ENCODE data around the gene EPHB1. TPM values are rescaled to one million over a fixed set of nuclear protein-coding genes. Genes with fewer than 3 reads are reported as not detected.

Gene EPHB1
- total RNA-seq, 1 experiment from 2014 or later = 0.86 TPM

GRCh38 chr3:135157045-135157740, 362.1 kb downstream of the EPHB1 start:
- TF ChIP-seq MAX (IDR thresholded peaks at IDR 0.05) = no peak
- no peak for TF ChIP-seq POLR2AphosphoS5 (IDR thresholded peaks at IDR 0.05; ENCODE audit: low read depth, low read length)
- no peak for TF ChIP-seq TCF7L2 (IDR thresholded peaks at IDR 0.05; ENCODE audit: borderline replicate concordance, extremely low read depth, insufficient read depth, insufficient read length)
- TF ChIP-seq EZH2 (IDR thresholded peaks at IDR 0.05) = no peak
- TF ChIP-seq FOSL1 (IDR thresholded peaks at IDR 0.05; ENCODE audit: low read depth) = no peak
- TF ChIP-seq ATF3 (IDR thresholded peaks at IDR 0.05) = no peak
- no peak for TF ChIP-seq CBX3 (IDR thresholded peaks at IDR 0.05; ENCODE audit: low read depth)
- TF ChIP-seq EGR1 (IDR thresholded peaks at IDR 0.05; ENCODE audit: low read depth) = no peak
- Histone ChIP-seq H3K79me2 (ENCODE audit: insufficient read depth, low read length) (no peaks in the 10 kb centered on the region), H3K9ac (ENCODE audit: low read length) (no peak overlapping the region), H3K9me3 (ENCODE audit: control insufficient read depth in 1 of 2, insufficient read depth in 1 of 2, low read depth in 1 of 2, low read length in 2 of 2) (no peaks in the 10 kb centered on the region), H3K36me3 (ENCODE audit: control insufficient read depth in 1 of 2, insufficient read depth in 2 of 2, low read length in 2 of 2) (no peaks in the 10 kb centered on the region), H3K4me3 (replicated peaks in 1 of 2; ENCODE audit: low read depth in 1 of 2, low read length in 2 of 2) (no peak overlapping the region), H3K27ac (ENCODE audit: low read depth, low read length) (no peak overlapping the region), H3K4me2 (ENCODE audit: low read length) (no peak overlapping the region), H4K20me1 (ENCODE audit: insufficient read depth) (no peaks in the 10 kb centered on the region), H3K27me3 (ENCODE audit: insufficient read depth, low read length) (peaks cover 15% of the 10 kb centered on the region), H2AFZ (ENCODE audit: low read depth, low read length, poor library complexity, severe bottlenecking) (no peak overlapping the region), H3K4me1 (ENCODE audit: control insufficient read depth in 1 of 2, insufficient read depth in 2 of 2, low read length in 2 of 2) (no peaks in the 10 kb centered on the region), H3K9me2 (ENCODE audit: insufficient read depth) (no peaks in the 10 kb centered on the region)
- intact Hi-C loops (cut with micrococcal nuclease) = no loop called here
- POLR2A ChIA-PET = no interaction called here
- RAD21 ChIA-PET (ENCODE audit: low non-redundant PET in 1 of 2, low total read pairs in 2 of 2, uncharacterized antibody in 2 of 2, unreplicated experiment in 2 of 2) = no interaction called here
- ATAC-seq (no peak), DNase-seq (ENCODE audit: low read depth, low spot score) (no peak)
- no TSS peak for BruUV-seq (replicated peaks)
- CTCF ChIA-PET = no interaction called here

- no peaks in the 10 kb centered on the region for H3K9me3 ChIP-seq (ENCODE audit: control insufficient read depth in 1 of 2, insufficient read depth in 1 of 2, low read depth in 1 of 2, low read length in 2 of 2)
- BruUV-seq (replicated peaks) = no TSS peak
- DNase-seq (ENCODE audit: low read depth, low spot score) (no peak), ATAC-seq (no peak)
- TF ChIP-seq POLR2A (IDR thresholded peaks at IDR 0.05; ENCODE audit: borderline replicate concordance, extremely low read depth, insufficient read depth, insufficient read length) = no peak
- TF ChIP-seq POLR2AphosphoS5 (IDR thresholded peaks at IDR 0.05; ENCODE audit: low read depth, low read length) = no peak
- TF ChIP-seq YY1 (IDR thresholded peaks at IDR 0.05; ENCODE audit: extremely low read depth, insufficient replicate concordance, low read depth, low read length) = no peak
- TF ChIP-seq CTCF (IDR thresholded peaks at IDR 0.05 in 2 of 3, conservative IDR thresholded peaks at IDR 0.05 in 1 of 3; ENCODE audit: borderline replicate concordance in 1 of 3, insufficient read depth in 1 of 3, low read depth in 2 of 3, low read length in 2 of 3) = no peak
- no peak for TF ChIP-seq TCF7L2 (IDR thresholded peaks at IDR 0.05; ENCODE audit: borderline replicate concordance, extremely low read depth, insufficient read depth, insufficient read length)
- no peak for TF ChIP-seq EZH2phosphoT487 (IDR thresholded peaks at IDR 0.05; ENCODE audit: borderline replicate concordance)
- no peak for TF ChIP-seq ZNF274 (IDR thresholded peaks at IDR 0.05; ENCODE audit: low read depth, low read length)
- TF ChIP-seq ATF3 (IDR thresholded peaks at IDR 0.05) = no peak
- TF ChIP-seq ZFX (IDR thresholded peaks at IDR 0.05) = no peak
- no peak for TF ChIP-seq ELF1 (IDR thresholded peaks at IDR 0.05; ENCODE audit: borderline replicate concordance, low read depth)
- POLR2A ChIA-PET = no interaction called here
- H3K27ac ChIP-seq (ENCODE audit: low read depth, low read length) = no peak overlapping the region
- H4K20me1 ChIP-seq (ENCODE audit: insufficient read depth) = no peaks in the 10 kb centered on the region
- no peaks in the 10 kb centered on the region for H3K79me2 ChIP-seq (ENCODE audit: insufficient read depth, low read length)
- H3K4me3 ChIP-seq (replicated peaks in 1 of 2; ENCODE audit: low read depth in 1 of 2, low read length in 2 of 2) = no peak overlapping the region
- H3K9ac ChIP-seq (ENCODE audit: low read length) = no peak overlapping the region
- H3K36me3 ChIP-seq (ENCODE audit: control insufficient read depth in 1 of 2, insufficient read depth in 2 of 2, low read length in 2 of 2) = no peaks in the 10 kb centered on the region
- H3K9me2 ChIP-seq (ENCODE audit: insufficient read depth) = no peaks in the 10 kb centered on the region
- intact Hi-C loops (cut with micrococcal nuclease) = no loop called here
- H2AFZ ChIP-seq (ENCODE audit: low read depth, low read length, poor library complexity, severe bottlenecking) = no peak overlapping the region
- peaks cover 15% of the 10 kb centered on the region; the same call in 1 of the 2 replicates for H3K27me3 ChIP-seq (ENCODE audit: insufficient read depth, low read length)
- H3K4me2 ChIP-seq (ENCODE audit: low read length) = no peak overlapping the region
- H3K4me1 ChIP-seq (ENCODE audit: control insufficient read depth in 1 of 2, insufficient read depth in 2 of 2, low read length in 2 of 2) = no peaks in the 10 kb centered on the region
- CTCF ChIA-PET = no interaction called here
- RAD21 ChIA-PET (ENCODE audit: low non-redundant PET in 1 of 2, low total read pairs in 2 of 2, uncharacterized antibody in 2 of 2, unreplicated experiment in 2 of 2) = no interaction called here
These were observed 363.5 kb downstream of the EPHB1 start for GRCh38 chr3:135158520-135158919.

Data from HCT116 (cell line).